Activated naive CD4-positive, alpha-beta T cell treated with anti-CD3 and anti-CD28 coated beads, Interleukin-2, amount 50 U/mL, for 72 hours (primary cell): ENCODE data around the gene CDKAL1. TPM values are rescaled to one million over a fixed set of nuclear protein-coding genes. Genes with fewer than 3 reads are reported as not detected.
"Not testable (repeated sequence)": the region's sequence is repeated elsewhere in the genome, so short reads cannot be mapped to it uniquely, and the experiment has no call there.

Experiments used
- ATAC-seq, 2 donors: fragments of 150-1000 bp; cut with Tn5 transposase; 2 replicates each; pipeline ENCODE4 v1.10.0; 2021; ENCODE audit warnings: mild to moderate bottlenecking in 2 of 2, moderate library complexity in 2 of 2
- DNase-seq, 2 donors: peaks; one replicate each; pipeline ENCODE4 v3.0.0; 2021 to 2022; ENCODE audit warnings: low spot score in 2 of 2
- H3K27ac Mint-ChIP-seq, 2 donors: one replicate each; pipeline ENCODE4 v1.8.0; 2022; ENCODE audit warnings: mild to moderate bottlenecking in 2 of 2, mixed read lengths in 2 of 2
- H3K36me3 Mint-ChIP-seq, 2 donors: one replicate each; pipeline ENCODE4 v1.8.0; 2022; ENCODE audit warnings: mixed read lengths in 2 of 2
- H3K9me3 Mint-ChIP-seq, 2 donors: one replicate each; pipeline ENCODE4 v1.8.0; 2022; ENCODE audit warnings: mixed read lengths in 2 of 2
- total RNA-seq, 2 donors: library from RNA; stranded (reverse); gene quantifications; one replicate each; pipeline ENCODE4 v1.2.3, GENCODE V29; 2022

CDKAL1 gene
- total RNA-seq, 2 donors from 2014 or later = 24.5 to 30.3 TPM

GRCh38 chr6:20606831-20607230 is 72.6 kb downstream of the CDKAL1 start:
- DNase-seq = no peak
- Mint-ChIP-seq H3K36me3 (peaks cover 5 to 35% of the 10 kb centered on the region in 2 donors), H3K9me3 (peaks cover 0 to 4% of the 10 kb centered on the region in 2 donors), H3K27ac (no peak overlapping the region)
- ATAC-seq = no peak

- no peak for ATAC-seq
- H3K9me3 Mint-ChIP-seq = peaks cover 0 to 4% of the 10 kb centered on the region in 2 donors
- peaks cover 0 to 24% of the 10 kb centered on the region in 2 donors for H3K36me3 Mint-ChIP-seq
- DNase-seq = no peak
- H3K27ac Mint-ChIP-seq = no peak overlapping the region
Observed at GRCh38 chr6:20608356-20608755, 74.1 kb downstream of the CDKAL1 start.

- no peak for ATAC-seq
- Mint-ChIP-seq H3K36me3 (peaks cover 1 to 18% of the 10 kb centered on the region in 2 donors), H3K9me3 (peaks cover 0 to 4% of the 10 kb centered on the region in 2 donors), H3K27ac (no peak overlapping the region)
- no peak for DNase-seq
Observed at GRCh38 chr6:20608905-20609304, 74.6 kb downstream of the CDKAL1 start.

GRCh38 chr6:20609924-20610323 is 75.7 kb downstream of the CDKAL1 start:
- not testable (repeated sequence) for H3K9me3 Mint-ChIP-seq, DNase-seq, H3K27ac Mint-ChIP-seq, ATAC-seq
- peaks cover 6 to 11% of the 10 kb centered on the region in 2 donors for H3K36me3 Mint-ChIP-seq

GRCh38 chr6:20610636-20611370 is 76.5 kb downstream of the CDKAL1 start:
- H3K9me3 Mint-ChIP-seq = peaks cover 0 to 4% of the 10 kb centered on the region in 2 donors
- H3K27ac Mint-ChIP-seq = no peak overlapping the region
- ATAC-seq (no peak), DNase-seq (no peak)
- H3K36me3 Mint-ChIP-seq = peaks cover 6 to 11% of the 10 kb centered on the region in 2 donors

- H3K27ac Mint-ChIP-seq, H3K9me3 Mint-ChIP-seq, H3K36me3 Mint-ChIP-seq, DNase-seq, ATAC-seq: not testable (repeated sequence)
Observed at GRCh38 chr6:20617537-20617936, 83.3 kb downstream of the CDKAL1 start.

- Mint-ChIP-seq H3K27ac (no peak overlapping the region), H3K36me3 (peaks cover 0 to 18% of the 10 kb centered on the region in 2 donors), H3K9me3 (no peaks in the 10 kb centered on the region)
- DNase-seq (no peak), ATAC-seq (no peak)
Observed at GRCh38 chr6:20620043-20620442, 85.8 kb downstream of the CDKAL1 start.

- peaks cover 0 to 20% of the 10 kb centered on the region in 2 donors for H3K36me3 Mint-ChIP-seq
- no peak for DNase-seq
- ATAC-seq = no peak
Observed at GRCh38 chr6:20623761-20624160, 89.5 kb downstream of the CDKAL1 start.

GRCh38 chr6:20626165-20626564 is 91.9 kb downstream of the CDKAL1 start:
- no peak for DNase-seq
- ATAC-seq = no peak
- Mint-ChIP-seq H3K27ac (no peak overlapping the region), H3K36me3 (peaks cover 0 to 22% of the 10 kb centered on the region in 2 donors), H3K9me3 (no peaks in the 10 kb centered on the region)

More at GRCh38 chr6:20623761-20624160, 89.5 kb downstream of the CDKAL1 start:
- Mint-ChIP-seq H3K9me3 (no peaks in the 10 kb centered on the region), H3K27ac (no peak overlapping the region)

- no peak for DNase-seq
- Mint-ChIP-seq H3K9me3 (no peaks in the 10 kb centered on the region), H3K36me3 (peaks cover 0 to 6% of the 10 kb centered on the region in 2 donors), H3K27ac (peak overlapping the region in 1 of 2 donors; percentile 47)
- no peak for ATAC-seq
Observed at GRCh38 chr6:20629509-20629908, 95.3 kb downstream of the CDKAL1 start.

GRCh38 chr6:20630136-20630535 is 95.9 kb downstream of the CDKAL1 start:
- ATAC-seq (no peak), DNase-seq (no peak)
- no peak overlapping the region for H3K27ac Mint-ChIP-seq
- H3K36me3 Mint-ChIP-seq = peaks cover 0 to 6% of the 10 kb centered on the region in 2 donors
- H3K9me3 Mint-ChIP-seq = no peaks in the 10 kb centered on the region

GRCh38 chr6:20630617-20631548 is 96.6 kb downstream of the CDKAL1 start:
- H3K27ac Mint-ChIP-seq = peak overlapping the region in 1 of 2 donors; percentile 5
- peak in 1 of 2 donors; percentile 23 for DNase-seq
- H3K36me3 Mint-ChIP-seq = peaks cover 0 to 9% of the 10 kb centered on the region in 2 donors
- ATAC-seq = peak; percentile 83 to 99
- no peaks in the 10 kb centered on the region for H3K9me3 Mint-ChIP-seq

GRCh38 chr6:20631549-20631924 is 97.3 kb downstream of the CDKAL1 start:
- DNase-seq = no peak
- no peak for ATAC-seq
- H3K9me3 Mint-ChIP-seq = no peaks in the 10 kb centered on the region
- peak overlapping the region in 1 of 2 donors; percentile 1 for H3K27ac Mint-ChIP-seq
- H3K36me3 Mint-ChIP-seq = peaks cover 0 to 16% of the 10 kb centered on the region in 2 donors

GRCh38 chr6:20632696-20633095 is 98.4 kb downstream of the CDKAL1 start:
- DNase-seq = no peak
- peak in 1 of 2 donors; percentile 44 for ATAC-seq
- H3K9me3 Mint-ChIP-seq = no peaks in the 10 kb centered on the region
- no peak overlapping the region for H3K27ac Mint-ChIP-seq
- peaks cover 0 to 16% of the 10 kb centered on the region in 2 donors for H3K36me3 Mint-ChIP-seq

GRCh38 chr6:20633566-20634340 is 99.5 kb downstream of the CDKAL1 start:
- DNase-seq (no peak), ATAC-seq (no peak)
- H3K27ac Mint-ChIP-seq = no peak overlapping the region
- H3K36me3 Mint-ChIP-seq = peaks cover 6 to 13% of the 10 kb centered on the region in 2 donors
- no peaks in the 10 kb centered on the region for H3K9me3 Mint-ChIP-seq

GRCh38 chr6:20639161-20639560 is 104.9 kb downstream of the CDKAL1 start:
- Mint-ChIP-seq H3K9me3 (no peaks in the 10 kb centered on the region), H3K27ac (no peak overlapping the region), H3K36me3 (peaks cover 6 to 18% of the 10 kb centered on the region in 2 donors)
- no peak for ATAC-seq
- DNase-seq = no peak
